HEK293 (cell line): ENCODE measurements around the gene DOCK1.

Experiments used
- CTCF ChIA-PET: fragments of 350-600 bp; formaldehyde crosslinking; extraction: SDS; loops from one replicate; lab custom pipeline; 2021; ENCODE audit warnings: antibody characterized with exemption; lab: Yijun Ruan, JAX
- POLR2A ChIA-PET: fragments of 300-600 bp; formaldehyde crosslinking; extraction: SDS; loops from one replicate; lab custom pipeline; 2020; ENCODE audit warnings: antibody characterized with exemption, inconsistent platforms; lab: Yijun Ruan, JAX
- H3K27ac ChIP-seq: fragments of 200-500 bp; sonication (Bioruptor generic); 2 replicates; pipeline ENCODE4 v1.5.1; 2014; ENCODE audit warnings: low read depth, low read length, control low read depth, inconsistent platforms; ENCODE audit errors: extremely low read depth
- H3K36me3 ChIP-seq, 2 experiments: fragments of 200-500 bp in 1 of 2; sonication (Bioruptor generic) in 1 of 2; 1 replicate in 1 of 2; 2 replicates in 1 of 2; pipeline ENCODE4 v1.5.1; 2014 to 2017; ENCODE audit warnings: inconsistent platforms in 2 of 2, low read length in 2 of 2; ENCODE audit not compliant: control insufficient read depth in 2 of 2, insufficient read depth in 1 of 2
- H3K4me1 ChIP-seq: fragments of 200-500 bp; sonication (Bioruptor generic); 2 replicates; pipeline ENCODE4 v1.5.1; 2014; ENCODE audit warnings: mild to moderate bottlenecking, low read length, inconsistent platforms; ENCODE audit not compliant: control insufficient read depth, insufficient read depth
- H3K4me3 ChIP-seq: 2 replicates; pipeline ENCODE4 v1.5.1; 2011; ENCODE audit warnings: low read depth, mild to moderate bottlenecking, control low read depth, low read length, moderate library complexity
- H3K9me3 ChIP-seq: fragments of 200-500 bp; sonication (Bioruptor generic); 2 replicates; pipeline ENCODE4 v1.5.1; 2014; ENCODE audit warnings: low read depth, low read length, inconsistent platforms; ENCODE audit not compliant: control insufficient read depth, insufficient read depth
- HOXC10 ChIP-seq: sonication (generic); formaldehyde crosslinking; IDR thresholded peaks from 2 replicates; pipeline ENCODE4 v1.8.1; 2023; ENCODE audit warnings: mild to moderate bottlenecking, missing genetic modification reagents
- HOXD13 ChIP-seq: sonication (generic); formaldehyde crosslinking; IDR thresholded peaks from 2 replicates; pipeline ENCODE4 v1.8.0; 2022; ENCODE audit warnings: missing genetic modification reagents, borderline replicate concordance
- PBX3 ChIP-seq: sonication (generic); formaldehyde crosslinking; IDR thresholded peaks from 2 replicates; pipeline ENCODE4 v1.8.1; 2022; ENCODE audit warnings: mild to moderate bottlenecking, moderate library complexity, missing genetic modification reagents
- PRDM1 ChIP-seq: fragments of 450-650 bp; formaldehyde crosslinking; IDR thresholded peaks from 2 replicates; pipeline ENCODE4; 2016; ENCODE audit warnings: missing biosample characterization, missing genetic modification characterization
- SALL2 ChIP-seq: fragments of 450-650 bp; formaldehyde crosslinking; IDR thresholded peaks from 2 replicates; pipeline ENCODE4 v1.5.0; 2017; ENCODE audit warnings: missing biosample characterization, mild to moderate bottlenecking, missing genetic modification characterization, borderline replicate concordance
- SCRT2 ChIP-seq: fragments of 450-650 bp; formaldehyde crosslinking; IDR thresholded peaks from 2 replicates; pipeline ENCODE4 v1.5.1; 2016; ENCODE audit warnings: missing biosample characterization, missing genetic modification characterization
- ZFP69B ChIP-seq: fragments of 450-650 bp; formaldehyde crosslinking; IDR thresholded peaks from 2 replicates; pipeline ENCODE4 v1.5.1; 2016; ENCODE audit warnings: missing biosample characterization, missing genetic modification characterization
- ZNF132 ChIP-seq: fragments of 450-650 bp; formaldehyde crosslinking; IDR thresholded peaks from 2 replicates; pipeline ENCODE4 v1.5.1; 2017; ENCODE audit warnings: missing biosample characterization, missing genetic modification characterization, borderline replicate concordance
- ZNF2 ChIP-seq: fragments of 450-650 bp; formaldehyde crosslinking; IDR thresholded peaks from 2 replicates; pipeline ENCODE4 v1.5.1; 2016; ENCODE audit warnings: missing biosample characterization, missing genetic modification characterization
- ZNF239 ChIP-seq: fragments of 450-650 bp; formaldehyde crosslinking; IDR thresholded peaks from 2 replicates; pipeline ENCODE4 v1.5.1; 2016; ENCODE audit warnings: missing biosample characterization, missing genetic modification characterization
- ZNF24 ChIP-seq: fragments of 450-650 bp; formaldehyde crosslinking; IDR thresholded peaks from 2 replicates; pipeline ENCODE4 v1.5.1; 2016; ENCODE audit warnings: missing biosample characterization, missing genetic modification characterization
- ZNF449 ChIP-seq: fragments of 450-650 bp; formaldehyde crosslinking; IDR thresholded peaks from 2 replicates; pipeline ENCODE4 v1.5.1; 2017; ENCODE audit warnings: missing biosample characterization, mild to moderate bottlenecking, missing genetic modification characterization, moderate library complexity
- ZNF488 ChIP-seq: fragments of 450-650 bp; formaldehyde crosslinking; IDR thresholded peaks from 2 replicates; pipeline ENCODE4 v1.5.1; 2016; ENCODE audit warnings: missing biosample characterization, missing genetic modification characterization
- ZNF791 ChIP-seq: fragments of 450-650 bp; formaldehyde crosslinking; IDR thresholded peaks from 2 replicates; pipeline ENCODE4 v1.5.1; 2016; ENCODE audit warnings: missing biosample characterization, missing genetic modification characterization
- ZSCAN16 ChIP-seq: fragments of 450-650 bp; formaldehyde crosslinking; IDR thresholded peaks from 2 replicates; pipeline ENCODE4 v1.5.1; 2016; ENCODE audit warnings: missing biosample characterization, missing genetic modification characterization
- TF ChIP-seq, protein P1 (sequence below): fragments of 450-650 bp; formaldehyde crosslinking; conservative IDR thresholded peaks from 2 replicates; pipeline ENCODE4 v1.5.1; 2016; ENCODE audit warnings: low read depth, missing biosample characterization, missing genetic modification characterization
- TF ChIP-seq, protein P2 (sequence below): fragments of 450-650 bp; formaldehyde crosslinking; IDR thresholded peaks from 2 replicates; pipeline ENCODE4 v1.5.1; 2016; ENCODE audit warnings: missing biosample characterization, missing genetic modification characterization
- TF ChIP-seq, protein P3 (sequence below): fragments of 450-650 bp; formaldehyde crosslinking; IDR thresholded peaks from 2 replicates; pipeline ENCODE4 v1.5.1; 2017; ENCODE audit warnings: missing biosample characterization, missing genetic modification characterization

The DOCK1 gene

DNA sequence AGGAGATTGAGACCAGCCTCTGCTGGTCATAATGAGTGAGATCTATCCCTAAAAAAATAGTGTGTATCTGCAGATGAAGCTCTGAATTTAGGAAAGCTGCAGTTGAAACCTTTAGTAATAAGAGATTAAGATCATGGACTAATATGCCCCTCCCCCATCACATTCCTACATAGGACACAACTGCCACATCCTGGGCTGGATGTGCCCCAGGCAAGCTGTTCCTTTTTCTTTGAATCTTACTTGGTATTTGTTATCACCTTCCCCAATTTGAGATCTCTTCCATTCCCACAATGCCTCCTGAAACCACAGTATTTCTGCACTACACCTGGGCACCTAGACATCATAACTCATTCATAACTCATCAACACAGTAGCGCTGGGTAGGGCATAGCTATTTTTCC, 74.1 kb downstream of the DOCK1 start (continued):
- no peak for TF ChIP-seq ZSCAN16 (tag by site-specific recombination)
- TF ChIP-seq ZNF24 (tag by site-specific recombination): no peak
- TF ChIP-seq HOXD13 (CRISPR knock-in tag): no peak
- no peak for TF ChIP-seq SCRT2 (tag by site-specific recombination)
- TF ChIP-seq, protein P1, sequence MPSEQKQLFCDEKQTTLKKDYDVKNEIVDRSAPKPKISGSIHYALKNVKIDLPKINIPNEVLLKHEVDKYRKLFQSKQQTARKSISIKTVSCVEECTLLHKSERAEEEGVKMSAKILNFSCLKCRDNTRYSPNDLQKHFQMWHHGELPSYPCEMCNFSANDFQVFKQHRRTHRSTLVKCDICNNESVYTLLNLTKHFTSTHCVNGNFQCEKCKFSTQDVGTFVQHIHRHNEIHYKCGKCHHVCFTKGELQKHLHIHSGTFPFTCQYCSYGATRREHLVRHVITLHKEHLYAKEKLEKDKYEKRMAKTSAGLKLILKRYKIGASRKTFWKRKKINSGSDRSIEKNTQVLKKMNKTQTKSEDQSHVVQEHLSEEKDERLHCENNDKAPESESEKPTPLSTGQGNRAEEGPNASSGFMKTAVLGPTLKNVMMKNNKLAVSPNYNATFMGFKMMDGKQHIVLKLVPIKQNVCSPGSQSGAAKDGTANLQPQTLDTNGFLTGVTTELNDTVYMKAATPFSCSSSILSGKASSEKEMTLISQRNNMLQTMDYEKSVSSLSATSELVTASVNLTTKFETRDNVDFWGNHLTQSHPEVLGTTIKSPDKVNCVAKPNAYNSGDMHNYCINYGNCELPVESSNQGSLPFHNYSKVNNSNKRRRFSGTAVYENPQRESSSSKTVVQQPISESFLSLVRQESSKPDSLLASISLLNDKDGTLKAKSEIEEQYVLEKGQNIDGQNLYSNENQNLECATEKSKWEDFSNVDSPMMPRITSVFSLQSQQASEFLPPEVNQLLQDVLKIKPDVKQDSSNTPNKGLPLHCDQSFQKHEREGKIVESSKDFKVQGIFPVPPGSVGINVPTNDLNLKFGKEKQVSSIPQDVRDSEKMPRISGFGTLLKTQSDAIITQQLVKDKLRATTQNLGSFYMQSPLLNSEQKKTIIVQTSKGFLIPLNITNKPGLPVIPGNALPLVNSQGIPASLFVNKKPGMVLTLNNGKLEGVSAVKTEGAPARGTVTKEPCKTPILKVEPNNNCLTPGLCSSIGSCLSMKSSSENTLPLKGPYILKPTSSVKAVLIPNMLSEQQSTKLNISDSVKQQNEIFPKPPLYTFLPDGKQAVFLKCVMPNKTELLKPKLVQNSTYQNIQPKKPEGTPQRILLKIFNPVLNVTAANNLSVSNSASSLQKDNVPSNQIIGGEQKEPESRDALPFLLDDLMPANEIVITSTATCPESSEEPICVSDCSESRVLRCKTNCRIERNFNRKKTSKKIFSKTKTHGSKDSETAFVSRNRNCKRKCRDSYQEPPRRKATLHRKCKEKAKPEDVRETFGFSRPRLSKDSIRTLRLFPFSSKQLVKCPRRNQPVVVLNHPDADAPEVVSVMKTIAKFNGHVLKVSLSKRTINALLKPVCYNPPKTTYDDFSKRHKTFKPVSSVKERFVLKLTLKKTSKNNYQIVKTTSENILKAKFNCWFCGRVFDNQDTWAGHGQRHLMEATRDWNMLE (tag by site-specific recombination): no peak
- TF ChIP-seq, all 188 proteins: peak for 0

DNA sequence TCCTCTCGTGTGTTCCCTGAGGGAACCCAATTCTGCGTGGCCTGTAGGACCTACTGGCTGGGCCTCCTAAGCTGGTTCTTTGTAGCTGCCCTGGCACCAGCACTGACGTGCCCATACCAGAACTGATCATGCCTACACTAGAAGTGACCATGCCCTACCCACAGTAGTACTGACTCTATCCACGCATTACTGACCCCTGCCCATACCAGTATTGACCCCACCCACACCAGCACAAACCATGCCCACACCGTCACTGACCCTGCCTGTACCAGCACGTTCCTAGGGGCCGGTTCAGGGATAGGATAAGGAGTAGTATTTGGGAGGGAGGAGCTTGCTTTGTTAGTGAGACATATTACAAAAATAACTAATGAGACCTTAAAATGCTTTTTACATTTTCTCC, 88.0 kb downstream of the DOCK1 start:
- CTCF ChIA-PET: no interaction called here
- no peaks in the 10 kb centered on the region for H3K4me1 ChIP-seq
- TF ChIP-seq ZNF132 (tag by site-specific recombination) (no peak), SALL2 (tag by site-specific recombination) (no peak), PRDM1 (tag by site-specific recombination) (no peak)
- H3K36me3 ChIP-seq: peaks cover 8 to 54% of the 10 kb centered on the region in 2 experiments
- H3K4me3 ChIP-seq: no peak overlapping the region
- H3K9me3 ChIP-seq: no peaks in the 10 kb centered on the region
- H3K27ac ChIP-seq: no peak overlapping the region
- POLR2A ChIA-PET: no interaction called here

DNA sequence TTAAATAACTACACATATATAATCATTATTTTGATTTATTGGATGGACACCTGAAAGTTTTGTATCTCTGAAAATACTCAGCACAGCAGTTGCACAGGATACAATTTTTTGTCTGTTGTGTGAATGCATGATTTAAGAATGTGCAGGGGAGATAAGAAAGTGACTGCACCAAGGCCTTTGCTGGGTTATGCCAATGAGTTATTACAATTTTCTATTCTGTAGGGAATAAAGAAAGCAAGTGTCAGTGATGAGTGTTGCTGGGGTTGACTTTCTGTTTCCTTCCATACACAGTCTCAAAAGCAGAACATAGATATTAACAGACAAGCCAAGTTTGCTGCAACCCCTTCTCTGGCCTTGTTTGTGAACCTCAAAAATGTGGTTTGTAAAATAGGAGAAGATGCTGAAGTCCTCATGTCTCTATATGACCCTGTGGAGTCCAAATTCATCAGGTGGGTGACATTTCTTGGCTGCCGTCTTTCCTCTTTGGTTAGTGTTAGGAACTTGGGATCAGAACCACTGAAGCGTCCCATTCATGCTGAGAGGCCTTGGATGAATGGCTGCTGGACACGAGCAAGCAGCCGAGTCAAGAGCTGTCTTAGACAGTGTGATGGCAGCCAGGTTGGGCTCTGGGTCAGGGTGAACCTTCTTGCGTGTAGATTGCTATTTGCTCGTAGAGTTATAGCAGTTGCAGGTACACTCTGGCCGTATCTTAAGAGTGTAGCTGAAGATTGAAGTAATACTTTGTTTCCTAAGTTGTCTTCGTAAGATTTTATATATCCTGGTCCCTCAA, 92.8 kb downstream of the DOCK1 start:
- POLR2A ChIA-PET: no interaction called here
- Histone ChIP-seq H3K9me3 (no peaks in the 10 kb centered on the region), H3K4me3 (no peak overlapping the region), H3K36me3 (peaks cover 9 to 58% of the 10 kb centered on the region in 2 experiments), H3K27ac (no peak overlapping the region), H3K4me1 (no peaks in the 10 kb centered on the region)
- CTCF ChIA-PET: no interaction called here
- TF ChIP-seq ZNF488 (tag by site-specific recombination) (no peak), ZFP69B (tag by site-specific recombination) (no peak), PBX3 (no peak), HOXC10 (CRISPR knock-in tag) (no peak), ZNF791 (no peak), ZNF24 (tag by site-specific recombination) (no peak), ZNF2 (tag by site-specific recombination) (no peak), ZNF449 (tag by site-specific recombination) (no peak), ZNF239 (no peak)
- TF ChIP-seq, protein P2, sequence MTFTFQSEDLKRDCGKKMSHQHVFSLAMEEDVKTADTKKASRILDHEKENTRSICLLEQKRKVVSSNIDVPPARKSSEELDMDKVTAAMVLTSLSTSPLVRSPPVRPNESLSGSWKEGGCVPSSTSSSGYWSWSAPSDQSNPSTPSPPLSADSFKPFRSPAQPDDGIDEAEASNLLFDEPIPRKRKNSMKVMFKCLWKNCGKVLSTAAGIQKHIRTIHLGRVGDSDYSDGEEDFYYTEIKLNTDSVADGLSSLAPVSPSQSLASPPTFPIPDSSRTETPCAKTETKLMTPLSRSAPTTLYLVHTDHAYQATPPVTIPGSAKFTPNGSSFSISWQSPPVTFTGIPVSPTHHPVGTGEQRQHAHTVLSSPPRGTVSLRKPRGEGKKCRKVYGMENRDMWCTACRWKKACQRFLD (tag by site-specific recombination): no peak
- TF ChIP-seq, protein P3, sequence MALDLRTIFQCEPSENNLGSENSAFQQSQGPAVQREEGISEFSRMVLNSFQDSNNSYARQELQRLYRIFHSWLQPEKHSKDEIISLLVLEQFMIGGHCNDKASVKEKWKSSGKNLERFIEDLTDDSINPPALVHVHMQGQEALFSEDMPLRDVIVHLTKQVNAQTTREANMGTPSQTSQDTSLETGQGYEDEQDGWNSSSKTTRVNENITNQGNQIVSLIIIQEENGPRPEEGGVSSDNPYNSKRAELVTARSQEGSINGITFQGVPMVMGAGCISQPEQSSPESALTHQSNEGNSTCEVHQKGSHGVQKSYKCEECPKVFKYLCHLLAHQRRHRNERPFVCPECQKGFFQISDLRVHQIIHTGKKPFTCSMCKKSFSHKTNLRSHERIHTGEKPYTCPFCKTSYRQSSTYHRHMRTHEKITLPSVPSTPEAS (tag by site-specific recombination): no peak
